ENCODE measurements around the gene WNT5B. TPM values are rescaled to one million over a fixed set of nuclear protein-coding genes. Genes with fewer than 3 reads are reported as not detected.

WNT5B gene
- total RNA-seq, 1 donor, result 16.6 TPM

GRCh38 chr12:1629338-1630132 lies 504 bp downstream of the WNT5B start:
- TF ChIP-seq CTCF (IDR thresholded peaks at IDR 0.05; ENCODE audit: insufficient read depth, low read length), result peak; percentile 23
- peak overlapping the region; percentile 50 for H3K4me3 ChIP-seq (ENCODE audit: low read depth, low read length)
- DNase-seq (ENCODE audit: low read depth), result no peak

GRCh38 chr12:1630133-1630826 lies 1.2 kb downstream of the WNT5B start:
- TF ChIP-seq CTCF (IDR thresholded peaks at IDR 0.05; ENCODE audit: insufficient read depth, low read length), result no peak
- DNase-seq (ENCODE audit: low read depth), result no peak
- H3K4me3 ChIP-seq (ENCODE audit: low read depth, low read length), result peak overlapping the region; percentile 50

- no peak for DNase-seq (ENCODE audit: low read depth)
- no peak overlapping the region for H3K4me3 ChIP-seq (ENCODE audit: low read depth, low read length)
- no peak for TF ChIP-seq CTCF (IDR thresholded peaks at IDR 0.05; ENCODE audit: insufficient read depth, low read length)
These were observed 2.0 kb downstream of the WNT5B start for GRCh38 chr12:1630827-1631591.

GRCh38 chr12:1632702-1633101 lies 3.7 kb downstream of the WNT5B start:
- H3K4me3 ChIP-seq (ENCODE audit: low read depth, low read length), result no peak overlapping the region
- no peak for TF ChIP-seq CTCF (IDR thresholded peaks at IDR 0.05; ENCODE audit: insufficient read depth, low read length)

GRCh38 chr12:1633459-1633858 lies 4.4 kb downstream of the WNT5B start:
- H3K4me3 ChIP-seq (ENCODE audit: low read depth, low read length), result no peak overlapping the region
- DNase-seq (ENCODE audit: low read depth), result no peak

More at GRCh38 chr12:1632702-1633101, 3.7 kb downstream of the WNT5B start:
- DNase-seq (ENCODE audit: low read depth), result no peak

More at GRCh38 chr12:1633459-1633858, 4.4 kb downstream of the WNT5B start:
- TF ChIP-seq CTCF (IDR thresholded peaks at IDR 0.05; ENCODE audit: insufficient read depth, low read length), result no peak

All from fibroblast of the aortic adventitia (primary cell).